ENCODE results near the gene TST. TPM values are rescaled to one million over a fixed set of nuclear protein-coding genes. Genes with fewer than 3 reads are reported as not detected.

Gene TST
- total RNA-seq, 1 donor: 17.1 TPM

- H3K4me3 ChIP-seq (ENCODE audit: low read depth, low read length): no peak overlapping the region
- TF ChIP-seq, protein P1, sequence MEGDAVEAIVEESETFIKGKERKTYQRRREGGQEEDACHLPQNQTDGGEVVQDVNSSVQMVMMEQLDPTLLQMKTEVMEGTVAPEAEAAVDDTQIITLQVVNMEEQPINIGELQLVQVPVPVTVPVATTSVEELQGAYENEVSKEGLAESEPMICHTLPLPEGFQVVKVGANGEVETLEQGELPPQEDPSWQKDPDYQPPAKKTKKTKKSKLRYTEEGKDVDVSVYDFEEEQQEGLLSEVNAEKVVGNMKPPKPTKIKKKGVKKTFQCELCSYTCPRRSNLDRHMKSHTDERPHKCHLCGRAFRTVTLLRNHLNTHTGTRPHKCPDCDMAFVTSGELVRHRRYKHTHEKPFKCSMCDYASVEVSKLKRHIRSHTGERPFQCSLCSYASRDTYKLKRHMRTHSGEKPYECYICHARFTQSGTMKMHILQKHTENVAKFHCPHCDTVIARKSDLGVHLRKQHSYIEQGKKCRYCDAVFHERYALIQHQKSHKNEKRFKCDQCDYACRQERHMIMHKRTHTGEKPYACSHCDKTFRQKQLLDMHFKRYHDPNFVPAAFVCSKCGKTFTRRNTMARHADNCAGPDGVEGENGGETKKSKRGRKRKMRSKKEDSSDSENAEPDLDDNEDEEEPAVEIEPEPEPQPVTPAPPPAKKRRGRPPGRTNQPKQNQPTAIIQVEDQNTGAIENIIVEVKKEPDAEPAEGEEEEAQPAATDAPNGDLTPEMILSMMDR (IDR thresholded peaks at IDR 0.05; ENCODE audit: insufficient read depth, low read length): no peak
- DNase-seq (ENCODE audit: low read depth): no peak
Measured at GRCh38 chr22:36971341-36972125, 47.7 kb downstream of the TST start.

DNA sequence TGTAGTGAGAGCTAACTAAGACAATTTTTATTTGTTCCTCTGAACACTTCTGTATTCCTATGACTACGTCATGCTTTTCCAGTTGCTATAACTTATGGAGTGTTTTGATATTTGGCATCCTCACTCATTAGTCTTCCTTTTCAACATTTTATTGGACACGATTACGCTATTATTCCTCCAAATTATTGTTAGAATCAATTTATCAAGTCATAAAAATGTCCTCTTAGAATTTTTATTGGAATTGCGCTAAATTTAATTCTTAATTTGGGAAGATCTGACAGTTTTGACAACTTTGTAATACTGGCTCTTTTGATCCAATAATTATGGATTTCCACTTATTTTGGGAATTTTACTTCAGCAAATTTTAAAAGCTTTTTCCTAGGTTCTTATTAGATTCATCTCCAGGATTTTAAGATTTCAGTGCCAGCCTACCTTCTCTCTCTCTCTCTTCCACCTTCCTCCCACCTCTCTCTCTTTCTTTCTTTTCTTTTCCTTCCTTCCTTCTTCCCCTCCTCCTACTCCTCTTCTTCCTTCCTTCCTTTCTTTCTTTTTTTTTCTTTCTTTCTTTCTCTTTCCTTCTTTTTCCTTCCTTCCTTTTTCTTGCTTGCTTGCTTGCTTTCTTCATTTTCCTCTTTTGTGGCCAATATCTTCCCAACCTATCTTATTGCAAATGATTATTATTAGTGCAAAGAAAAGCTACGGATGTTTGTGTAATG lies 50.8 kb downstream of the TST start:
- no peak overlapping the region for H3K4me3 ChIP-seq (ENCODE audit: low read depth, low read length)
- TF ChIP-seq, protein P1 (IDR thresholded peaks at IDR 0.05; ENCODE audit: insufficient read depth, low read length): no peak
- DNase-seq (ENCODE audit: low read depth): no peak

DNA sequence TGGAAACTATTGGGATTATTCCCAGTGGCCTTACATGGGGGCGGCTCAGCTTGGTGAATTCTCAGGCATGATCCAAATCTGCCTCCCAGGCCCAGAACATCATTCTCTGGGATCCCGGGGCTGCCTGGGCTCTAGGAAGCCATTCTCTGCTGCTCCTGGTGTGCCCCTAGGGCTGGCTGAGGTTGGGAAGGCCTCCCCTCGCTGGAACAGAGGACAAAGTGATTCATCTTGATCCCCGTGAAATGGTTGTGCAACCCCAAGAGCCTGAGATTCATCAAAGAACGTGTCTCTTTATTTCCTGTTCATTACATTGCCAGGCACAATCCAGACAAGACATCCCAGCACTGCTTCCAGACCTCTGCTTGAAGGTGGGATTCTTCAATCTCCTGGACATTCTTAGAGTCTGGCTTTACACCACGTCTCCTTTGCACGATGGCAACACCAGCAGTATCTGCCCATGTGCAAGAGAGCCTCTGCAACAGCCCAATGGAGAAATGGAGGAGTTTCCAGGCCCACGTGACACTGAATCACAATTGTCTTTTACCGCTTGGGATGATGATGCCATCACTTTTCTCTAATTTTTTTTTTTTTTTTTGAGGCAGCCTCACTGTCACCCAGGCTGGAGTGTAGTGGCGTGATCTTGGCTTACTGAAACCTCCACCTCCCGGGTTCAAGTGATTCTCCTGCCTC lies 52.3 kb downstream of the TST start:
- TF ChIP-seq, protein P1 (IDR thresholded peaks at IDR 0.05; ENCODE audit: insufficient read depth, low read length): no peak
- H3K4me3 ChIP-seq (ENCODE audit: low read depth, low read length): no peak overlapping the region
- peak; percentile 48 for DNase-seq (ENCODE audit: low read depth)

DNA sequence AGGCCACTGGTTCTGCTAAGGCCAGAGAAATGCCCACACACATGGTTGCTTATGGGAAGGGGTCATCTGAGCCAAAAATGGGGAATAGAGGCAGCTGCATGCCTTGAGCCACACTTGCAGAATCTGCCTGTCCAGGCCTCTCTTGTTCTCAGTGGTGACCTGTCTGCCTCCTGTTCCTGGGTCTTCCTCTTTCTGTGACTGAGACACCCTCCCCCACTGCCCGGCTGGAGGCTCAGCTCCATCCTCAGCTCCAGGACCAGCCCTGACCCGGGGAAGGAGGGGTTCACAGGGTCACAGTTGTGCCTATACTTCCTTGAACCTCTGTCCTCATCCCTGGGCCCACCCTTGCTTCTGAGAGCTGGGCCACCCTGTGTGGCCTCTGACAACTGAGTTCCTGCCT lies 53.6 kb downstream of the TST start:
- H3K4me3 ChIP-seq (ENCODE audit: low read depth, low read length): no peak overlapping the region
- TF ChIP-seq, protein P1 (IDR thresholded peaks at IDR 0.05; ENCODE audit: insufficient read depth, low read length): no peak
- no peak for DNase-seq (ENCODE audit: low read depth)

DNA sequence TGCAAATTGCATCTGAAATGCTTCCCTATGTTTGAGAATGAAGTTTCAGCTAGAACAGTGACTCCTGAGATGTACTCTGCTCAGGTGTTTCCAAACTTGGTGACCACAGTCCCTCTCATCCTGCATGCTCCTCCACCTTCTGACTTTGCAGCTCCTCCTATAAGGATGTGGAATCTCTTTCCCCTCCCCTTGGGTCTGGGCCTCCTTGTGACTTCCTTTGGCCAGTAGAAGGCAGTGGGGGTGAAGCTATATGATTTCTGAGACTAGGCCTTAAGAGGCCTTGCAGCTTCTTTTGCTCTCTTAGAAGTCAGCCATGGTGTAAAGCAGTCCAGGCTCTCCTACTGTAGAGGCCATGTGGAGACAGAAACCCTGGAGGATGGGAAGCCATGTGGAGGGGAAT lies 55.1 kb downstream of the TST start:
- DNase-seq (ENCODE audit: low read depth): no peak
- TF ChIP-seq, protein P1 (IDR thresholded peaks at IDR 0.05; ENCODE audit: insufficient read depth, low read length): no peak
- no peak overlapping the region for H3K4me3 ChIP-seq (ENCODE audit: low read depth, low read length)

GRCh38 chr22:36963302-36963701 lies 55.9 kb downstream of the TST start:
- no peak for DNase-seq (ENCODE audit: low read depth)
- TF ChIP-seq, protein P1 (IDR thresholded peaks at IDR 0.05; ENCODE audit: insufficient read depth, low read length): no peak
- no peak overlapping the region for H3K4me3 ChIP-seq (ENCODE audit: low read depth, low read length)

Data from fibroblast of the aortic adventitia (primary cell).